ENCODE data around the gene ARHGEF16.

Gene ARHGEF16

GRCh38 chr1:3483801-3484444 is 29.5 kb downstream of the ARHGEF16 start:
- peak; percentile 78 for DNase-seq

- no peak for DNase-seq
Observed at GRCh38 chr1:3485016-3485415, 30.6 kb downstream of the ARHGEF16 start.

DNA sequence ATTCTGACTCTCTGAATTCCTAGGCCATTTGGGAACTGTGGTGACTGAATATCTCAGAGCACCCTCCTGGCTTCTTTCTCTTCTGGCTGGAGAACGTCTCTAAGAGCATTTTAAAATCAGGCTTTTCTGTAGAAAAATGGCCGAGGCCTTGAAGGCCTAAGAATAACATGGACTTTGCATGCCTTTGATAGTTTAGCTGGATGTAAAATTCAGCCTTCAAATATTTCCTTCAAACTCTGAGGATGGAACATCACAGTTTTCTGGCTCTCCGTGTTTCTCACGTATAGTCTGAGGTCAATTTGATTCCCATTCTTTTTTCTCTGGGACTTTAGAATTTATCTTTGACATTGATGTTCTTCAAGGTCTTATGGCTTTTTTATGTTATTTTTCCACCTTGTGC is 34.0 kb downstream of the ARHGEF16 start:
- no peak for DNase-seq

DNA sequence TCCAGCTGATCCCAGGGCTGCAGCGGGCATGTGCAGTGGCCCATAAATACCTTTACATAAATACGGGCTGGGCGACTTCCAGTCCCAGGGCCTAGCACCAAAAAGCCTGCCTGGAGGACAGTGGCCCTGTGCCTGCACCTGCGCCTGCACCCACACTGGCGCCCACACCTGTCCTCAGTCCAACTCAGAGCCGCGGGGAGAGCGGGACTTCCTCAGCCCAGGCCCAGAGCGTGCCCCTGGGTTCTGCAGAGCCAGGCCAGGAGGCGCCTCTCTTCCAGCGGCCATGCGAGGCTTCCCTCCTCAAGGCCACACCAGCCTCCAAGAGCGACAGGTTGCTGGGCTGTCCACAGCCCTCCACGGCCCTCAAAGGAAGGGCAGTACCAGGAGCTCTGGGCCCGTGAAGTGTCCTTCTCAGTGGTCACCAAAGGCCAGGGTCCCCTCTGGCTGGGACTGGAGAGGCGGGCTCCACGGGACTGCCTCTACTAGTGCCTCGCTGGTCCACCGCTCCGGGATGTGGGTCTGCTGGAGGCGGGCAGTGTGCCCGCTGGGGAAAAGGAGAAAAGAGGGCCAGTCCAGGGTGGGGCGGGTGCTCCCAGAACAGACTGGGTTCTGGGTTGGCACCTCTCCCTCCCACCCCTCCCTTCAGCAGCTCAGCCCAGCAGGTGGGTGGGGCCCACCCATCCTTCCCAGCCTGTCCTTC is 35.7 kb downstream of the ARHGEF16 start:
- DNase-seq: no peak

DNA sequence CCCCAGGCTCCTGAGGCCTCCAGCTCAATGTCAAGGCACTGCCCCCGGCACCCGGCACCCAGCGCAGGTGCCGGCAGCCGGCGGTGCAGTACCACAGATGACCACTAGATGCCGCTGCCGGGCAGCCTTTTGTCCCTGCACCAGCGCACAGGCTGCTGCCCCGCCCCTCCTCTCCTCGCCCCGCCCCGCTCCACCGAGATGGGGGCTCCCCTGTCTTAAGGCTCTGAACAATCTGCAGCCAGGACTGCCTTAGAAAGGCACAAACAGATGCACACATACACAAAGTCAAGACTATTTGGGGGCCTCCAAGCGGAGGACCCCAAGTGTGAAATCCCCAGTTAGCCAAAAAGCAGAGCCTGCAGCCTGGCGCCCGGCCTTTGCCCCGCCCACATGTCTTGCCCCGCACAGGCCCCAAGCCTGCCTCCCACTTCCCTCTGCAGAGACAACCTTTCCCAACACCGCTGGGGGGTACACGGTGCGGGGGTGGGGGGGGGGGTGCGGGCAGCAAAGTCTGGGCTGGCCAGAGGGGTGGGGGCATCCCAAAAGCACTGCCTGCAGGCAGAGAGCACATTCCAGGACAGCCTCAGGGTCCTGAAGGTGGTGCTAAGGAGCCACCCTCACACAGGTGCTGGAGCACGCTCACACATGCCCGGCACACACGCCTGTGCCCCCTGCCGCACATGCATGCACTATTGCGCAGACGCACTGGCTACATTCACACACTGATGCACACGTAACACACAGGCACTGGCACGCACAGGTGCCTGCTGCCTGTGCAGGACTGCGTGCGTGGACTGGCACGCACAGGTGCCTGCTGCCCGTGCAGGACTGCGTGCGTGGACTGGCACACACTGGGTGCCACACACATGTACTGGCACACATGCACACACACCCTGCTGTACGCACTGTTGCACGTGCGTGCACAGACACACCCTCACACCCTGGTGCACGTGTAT is 37.1 kb downstream of the ARHGEF16 start:
- peak; percentile 83 for DNase-seq

GRCh38 chr1:3492545-3493246 is 38.2 kb downstream of the ARHGEF16 start:
- no peak for DNase-seq

DNA sequence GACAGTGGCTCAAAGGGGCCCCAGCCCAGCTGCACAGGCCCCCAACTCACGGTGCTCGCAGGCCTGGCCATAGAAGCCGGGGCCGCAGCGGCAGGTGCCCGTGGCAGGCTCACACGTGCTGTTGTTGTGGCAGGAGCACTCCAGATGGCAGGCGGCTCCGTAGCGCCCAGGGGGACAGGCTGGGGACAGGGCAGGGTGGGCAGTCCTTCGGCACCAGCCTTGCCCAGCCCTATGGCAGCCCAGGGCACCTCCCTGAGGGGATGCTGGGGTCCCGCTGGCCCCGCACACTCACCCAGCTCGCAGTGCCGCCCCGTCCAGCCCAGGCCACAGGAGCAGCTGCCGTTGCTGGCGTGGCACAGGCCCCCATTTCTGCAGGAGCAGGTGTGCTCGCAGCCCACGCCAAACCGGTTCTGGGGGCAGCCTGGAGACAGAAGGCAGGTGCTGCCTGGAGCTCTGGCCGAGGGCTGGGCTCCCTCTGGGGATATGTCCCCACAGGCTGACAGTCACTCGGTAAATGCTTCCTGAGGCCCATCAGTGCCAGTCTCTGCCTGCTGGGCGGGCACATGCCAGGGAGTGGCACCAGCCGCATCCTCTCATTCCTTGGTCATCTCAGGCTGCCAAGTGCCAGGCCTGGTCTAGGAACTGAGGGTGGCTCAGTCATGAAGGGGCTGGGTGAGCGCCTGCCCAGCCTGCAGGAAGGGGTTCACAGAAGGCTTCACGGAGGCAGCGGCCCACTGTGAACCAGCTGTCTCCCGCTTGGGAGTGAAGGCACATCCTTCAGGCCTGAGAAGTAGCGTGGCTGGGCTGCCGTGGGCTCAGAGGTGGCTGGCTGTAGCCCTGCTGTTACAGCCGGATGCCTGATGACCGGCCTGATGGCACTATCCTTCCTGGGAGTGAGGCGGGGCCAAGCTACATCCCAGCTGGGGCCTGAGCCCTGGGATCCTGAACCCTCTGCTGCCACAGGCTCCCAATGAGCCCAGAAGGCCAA is 40.1 kb downstream of the ARHGEF16 start:
- no peak for DNase-seq

DNA sequence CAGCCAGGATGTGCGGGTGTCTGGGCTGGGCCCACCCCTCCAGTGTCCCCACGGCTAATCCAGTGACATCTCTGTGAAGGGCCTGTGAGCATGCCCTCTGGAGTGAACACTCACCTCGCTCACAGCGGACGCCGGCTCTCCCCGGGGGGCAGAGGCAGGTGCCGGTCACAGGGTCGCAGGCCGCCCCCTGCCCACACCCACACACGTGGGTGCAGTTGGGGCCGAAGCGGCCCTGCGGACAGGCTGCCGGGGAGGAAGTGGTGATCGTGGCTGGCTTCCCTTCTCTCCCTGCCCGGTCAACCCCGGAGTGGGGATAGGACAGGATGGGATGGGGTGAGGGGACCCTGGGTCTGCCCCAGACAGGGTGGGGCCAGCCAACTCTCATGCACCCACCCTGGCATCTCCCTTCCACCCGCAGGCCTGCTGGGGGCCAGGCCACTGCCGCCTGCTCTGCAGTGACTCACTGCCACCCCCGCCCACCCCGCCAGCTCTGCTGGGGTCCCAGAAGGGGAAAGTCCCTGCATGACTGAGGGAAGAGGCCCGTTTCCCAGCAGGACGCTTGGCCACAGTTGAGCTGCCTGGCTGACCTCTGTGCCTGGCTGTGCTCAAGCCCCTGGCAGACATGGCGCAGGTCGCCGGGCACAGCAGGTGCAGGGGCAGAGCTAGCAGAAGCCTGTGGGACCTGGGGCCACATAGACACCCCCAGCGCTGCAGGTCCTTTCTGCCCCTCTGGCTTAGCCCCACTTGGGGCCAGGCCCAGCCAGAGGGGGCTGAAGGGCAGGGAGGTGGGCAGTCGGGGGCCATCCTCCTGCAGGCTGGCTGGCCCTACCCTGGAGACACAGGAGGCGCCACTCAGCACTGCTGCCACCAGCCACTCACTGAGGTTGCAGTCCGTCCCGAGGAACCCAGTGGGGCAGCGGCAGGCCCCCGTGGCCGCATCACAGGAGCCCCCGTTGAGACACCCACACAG is 41.6 kb downstream of the ARHGEF16 start:
- DNase-seq: no peak

DNA sequence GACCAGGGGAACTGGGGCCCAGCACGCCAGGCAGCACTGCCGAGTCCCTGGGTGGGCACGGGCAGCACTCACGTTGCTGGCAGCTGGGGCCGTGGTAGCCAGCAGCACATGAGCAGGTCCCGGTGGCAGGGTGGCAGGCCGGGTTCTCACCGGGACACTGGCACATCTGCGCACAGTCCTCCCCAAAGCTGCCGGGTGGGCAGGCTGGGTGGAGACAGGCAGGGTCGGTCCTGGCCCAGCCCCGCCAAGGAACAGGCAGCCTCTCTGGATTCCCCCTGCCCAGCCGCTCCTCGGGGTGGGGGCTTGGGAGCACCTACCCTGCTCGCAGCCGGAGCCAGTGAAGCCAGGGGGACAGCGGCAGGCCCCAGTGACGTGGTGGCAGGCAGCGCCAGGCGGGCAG is 42.5 kb downstream of the ARHGEF16 start:
- DNase-seq: no peak

GRCh38 chr1:3497521-3497920 is 43.1 kb downstream of the ARHGEF16 start:
- no peak for DNase-seq

GRCh38 chr1:3498246-3498930 is 43.9 kb downstream of the ARHGEF16 start:
- no peak for DNase-seq

- no peak for DNase-seq
Observed at GRCh38 chr1:3498986-3499385, 44.5 kb downstream of the ARHGEF16 start.

DNA sequence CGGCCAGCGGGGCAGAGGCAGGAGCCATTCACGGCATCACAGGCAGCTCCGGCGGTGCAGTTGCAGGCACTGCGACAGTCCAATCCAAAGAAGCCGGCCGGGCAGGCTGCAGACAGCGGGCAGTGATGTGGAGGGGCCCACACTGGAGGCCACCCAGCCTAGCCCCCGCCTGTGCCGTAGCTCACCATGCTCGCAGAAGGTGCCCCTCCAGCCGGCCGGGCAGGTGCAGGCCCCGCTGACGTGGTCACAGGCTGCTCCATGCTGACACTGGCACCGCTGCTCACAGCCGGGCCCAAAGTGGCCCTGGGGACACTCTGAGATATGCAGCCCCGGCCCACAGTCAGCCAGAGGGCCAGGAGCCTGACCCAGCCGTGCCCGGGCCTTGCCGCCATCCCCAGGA is 45.1 kb downstream of the ARHGEF16 start:
- DNase-seq: no peak

GRCh38 chr1:3500265-3500835 is 45.9 kb downstream of the ARHGEF16 start:
- DNase-seq: no peak

DNA sequence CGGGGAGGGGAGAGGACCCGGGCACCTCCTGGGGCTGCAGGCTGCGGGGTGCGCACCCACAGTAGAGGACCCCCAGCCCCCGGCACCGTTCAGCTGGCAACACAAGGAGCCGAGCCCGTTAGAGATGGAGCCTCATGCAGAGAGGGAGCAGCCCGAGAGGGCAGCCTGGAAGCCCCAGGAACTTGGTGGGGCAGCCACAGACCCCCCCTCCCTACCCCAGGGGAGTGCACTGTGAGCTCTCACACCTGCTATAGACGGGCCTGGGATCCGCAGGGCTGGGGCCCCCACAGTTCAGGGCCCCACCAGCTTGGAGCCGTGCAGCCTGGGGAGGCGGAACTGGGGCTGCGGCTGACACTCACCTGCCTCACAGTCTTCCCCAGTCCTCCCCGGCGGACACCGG is 47.0 kb downstream of the ARHGEF16 start:
- DNase-seq: no peak

DNA sequence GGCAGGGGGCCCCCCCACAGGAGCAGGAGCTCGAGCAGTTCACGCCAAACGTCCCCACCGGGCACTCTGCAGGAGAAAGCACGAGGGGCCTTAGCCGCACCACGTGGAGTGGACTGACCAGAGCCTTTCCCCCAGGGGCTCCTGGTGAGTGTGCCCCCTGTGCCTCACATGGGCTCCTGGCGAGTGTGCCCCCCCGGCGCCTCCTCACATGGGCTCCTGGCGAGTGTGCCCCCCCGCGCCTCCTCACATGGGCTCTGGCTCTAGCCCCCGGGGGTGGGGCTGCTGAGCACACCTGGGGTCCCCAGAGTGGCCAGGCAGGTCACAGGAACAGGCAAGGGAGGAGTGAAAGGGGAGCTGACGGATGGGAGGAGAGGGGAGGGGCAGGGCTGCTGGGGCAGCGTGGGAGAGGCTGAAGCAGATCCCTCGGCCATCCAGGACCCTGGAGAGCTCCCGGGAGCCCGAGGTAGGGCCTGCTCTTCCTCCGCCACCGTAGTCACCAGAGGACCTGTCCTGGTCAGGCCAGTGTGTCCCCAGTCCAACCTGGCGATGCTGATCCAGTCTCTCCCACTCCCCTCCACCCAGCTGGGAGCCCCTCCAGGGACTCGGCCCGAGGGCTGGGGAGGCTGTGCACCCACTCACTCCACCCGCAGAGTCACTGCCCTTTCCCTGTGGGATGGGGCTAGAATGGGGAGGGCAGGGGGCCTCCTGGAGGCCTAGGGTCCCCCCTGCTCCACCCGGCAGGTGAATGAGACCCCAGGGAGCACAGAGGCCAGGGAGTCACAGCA is 47.6 kb downstream of the ARHGEF16 start:
- DNase-seq: peak; percentile 94

DNA sequence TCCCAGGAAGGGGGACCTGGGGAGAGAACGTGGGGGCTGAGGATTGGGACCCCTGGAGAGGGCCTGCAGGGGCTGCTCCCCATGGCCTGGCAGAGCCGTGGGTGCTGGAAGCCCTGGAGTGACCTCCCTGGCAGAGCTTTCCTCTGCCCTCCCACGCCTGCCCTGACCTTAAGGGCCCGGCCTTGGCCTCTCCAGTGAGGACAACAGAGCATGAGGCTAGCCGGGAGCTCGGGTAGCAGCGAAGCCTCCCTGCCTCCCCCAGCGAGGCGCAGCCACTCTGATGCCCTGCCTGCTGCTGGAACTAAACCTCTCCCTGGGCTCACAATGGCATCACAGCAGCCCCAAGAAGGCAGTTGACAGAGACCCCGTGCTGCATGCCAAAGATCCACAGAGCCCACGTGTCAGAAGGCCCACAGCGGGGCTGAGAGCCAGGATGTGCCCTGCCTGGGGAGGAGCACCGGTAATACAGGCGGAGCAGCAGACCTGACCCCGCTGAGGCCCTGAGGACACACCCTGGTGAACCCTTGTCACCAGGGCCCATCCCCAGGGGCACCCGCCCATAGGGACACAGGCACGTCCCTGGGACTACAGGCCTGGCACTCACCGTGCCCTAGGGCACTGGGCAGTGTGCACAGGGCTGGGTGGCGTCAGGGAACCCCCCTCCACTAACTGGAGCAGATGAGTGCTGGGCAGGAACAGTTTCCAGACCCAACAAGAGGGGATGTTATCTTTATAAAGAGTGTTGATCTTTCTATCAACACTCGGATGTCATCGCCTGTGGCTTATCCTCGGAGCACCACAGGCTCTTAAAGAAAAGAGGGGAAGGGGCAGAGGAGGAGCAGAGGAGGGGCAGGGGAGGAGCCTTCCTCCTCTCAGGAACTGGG is 48.4 kb downstream of the ARHGEF16 start:
- DNase-seq: no peak

GRCh38 chr1:3503525-3503886 is 49.0 kb downstream of the ARHGEF16 start:
- no peak for DNase-seq

All from islet precursor cell (in vitro differentiated cells).